HUES6 (cell line): ENCODE data around the gene MEA1.
A peak's percentile ranks its signal among the peaks of the same experiment; 100 is the strongest.

Experiments
- H3K27ac ChIP-seq: 2 replicates; pipeline ENCODE4 v1.7.0; 2013; ENCODE audit warnings: low read depth, mild to moderate bottlenecking, low read length, inconsistent platforms
- H3K27me3 ChIP-seq: 2 replicates; pipeline ENCODE4 v1.6.1; 2013; ENCODE audit warnings: low read length; ENCODE audit not compliant: control insufficient read depth, insufficient read depth
- H3K36me3 ChIP-seq: 2 replicates; pipeline ENCODE4 v1.6.1; 2013; ENCODE audit warnings: low read length; ENCODE audit not compliant: control insufficient read depth, insufficient read depth
- H3K4me1 ChIP-seq: 2 replicates; pipeline ENCODE4 v1.6.1; 2013; ENCODE audit warnings: low read length; ENCODE audit not compliant: control insufficient read depth, insufficient read depth
- H3K4me3 ChIP-seq: 2 replicates; pipeline ENCODE4 v1.5.1; 2013; ENCODE audit warnings: low read depth, low read length
- H3K9ac ChIP-seq: one replicate; pipeline ENCODE4 v1.6.1; 2013; ENCODE audit warnings: mild to moderate bottlenecking, low read length
- H3K9me3 ChIP-seq: 2 replicates; pipeline ENCODE4 v1.6.1; 2013; ENCODE audit warnings: low read depth, low read length; ENCODE audit not compliant: control insufficient read depth, insufficient read depth

The MEA1 gene

GRCh38 chr6:42984001-42984923 lies 29.5 kb downstream of the MEA1 start, which contains the start of gene PPP2R5D:
PPP2R5D (plus strand) TSS chr6:42984570; CDS start chr6:42984678, 108 bp downstream.
- Histone ChIP-seq H3K27ac (peak within 1 kb of the TSS; percentile 5; the same call in 1 of the 2 replicates), H3K36me3 (peaks cover 5% of the 10 kb centered on the region; the same call in 1 of the 2 replicates), H3K4me1 (peaks cover 8% of the 10 kb centered on the region), H3K4me3 (peak within 1 kb of the TSS; percentile 73), H3K9ac (peak within 1 kb of the TSS; percentile 68), H3K27me3 (no peaks in the 10 kb centered on the region), H3K9me3 (no peaks in the 10 kb centered on the region)

GRCh38 chr6:42981836-42982235 lies 31.9 kb downstream of the MEA1 start:
- Histone ChIP-seq H3K27me3 (no peaks in the 10 kb centered on the region), H3K9me3 (no peaks in the 10 kb centered on the region), H3K9ac (no peak overlapping the region), H3K4me3 (no peak overlapping the region), H3K36me3 (no peaks in the 10 kb centered on the region), H3K4me1 (peaks cover 8% of the 10 kb centered on the region), H3K27ac (no peak overlapping the region)

- H3K27me3 ChIP-seq = no peaks in the 10 kb centered on the region
- peaks cover 5% of the 10 kb centered on the region; the same call in 1 of the 2 replicates for H3K4me1 ChIP-seq
- no peaks in the 10 kb centered on the region for H3K9me3 ChIP-seq
- H3K36me3 ChIP-seq = no peaks in the 10 kb centered on the region
- H3K9ac ChIP-seq = peak overlapping the region; percentile 70
- peak overlapping the region; percentile 73 for H3K4me3 ChIP-seq
- H3K27ac ChIP-seq = peak overlapping the region; percentile 36; the same call in 1 of the 2 replicates
Observed at GRCh38 chr6:42979523-42980177, 34.1 kb downstream of the MEA1 start.

- no peaks in the 10 kb centered on the region for H3K27me3 ChIP-seq
- H3K4me1 ChIP-seq = peaks cover 5% of the 10 kb centered on the region; the same call in 1 of the 2 replicates
- H3K27ac ChIP-seq = peak within 1 kb of the TSS; percentile 71; the same call in 1 of the 2 replicates
Observed at GRCh38 chr6:42978839-42979522, 34.8 kb downstream of the MEA1 start, which contains the start of gene PEX6. PEX6 (minus strand) TSS chr6:42979181; CDS start chr6:42979150, 31 bp downstream.

GRCh38 chr6:42978487-42978838 lies 35.3 kb downstream of the MEA1 start:
- peak overlapping the region; percentile 73 for H3K4me3 ChIP-seq
- peak overlapping the region; percentile 70 for H3K9ac ChIP-seq
- no peaks in the 10 kb centered on the region for H3K27me3 ChIP-seq
- peaks cover 4% of the 10 kb centered on the region; the same call in 1 of the 2 replicates for H3K36me3 ChIP-seq
- H3K9me3 ChIP-seq = no peaks in the 10 kb centered on the region
- peaks cover 5% of the 10 kb centered on the region; the same call in 1 of the 2 replicates for H3K4me1 ChIP-seq
- H3K27ac ChIP-seq = peak overlapping the region; percentile 71; the same call in 1 of the 2 replicates

More at GRCh38 chr6:42978839-42979522, 34.8 kb downstream of the MEA1 start, which contains the start of gene PEX6:
- Histone ChIP-seq H3K9ac (peak within 1 kb of the TSS; percentile 70), H3K9me3 (no peaks in the 10 kb centered on the region), H3K4me3 (peak within 1 kb of the TSS; percentile 73), H3K36me3 (no peaks in the 10 kb centered on the region)

GRCh38 chr6:42974919-42975505 lies 38.7 kb downstream of the MEA1 start:
- Histone ChIP-seq H3K9me3 (no peaks in the 10 kb centered on the region), H3K4me3 (no peak overlapping the region), H3K4me1 (peaks cover 18% of the 10 kb centered on the region), H3K9ac (no peak overlapping the region), H3K27ac (no peak overlapping the region), H3K36me3 (peaks cover 5% of the 10 kb centered on the region; the same call in 1 of the 2 replicates), H3K27me3 (no peaks in the 10 kb centered on the region)

GRCh38 chr6:42973926-42974325 lies 39.8 kb downstream of the MEA1 start:
- Histone ChIP-seq H3K9me3 (no peaks in the 10 kb centered on the region), H3K36me3 (peaks cover 10% of the 10 kb centered on the region), H3K9ac (no peak overlapping the region), H3K27ac (no peak overlapping the region), H3K4me3 (no peak overlapping the region), H3K4me1 (peaks cover 13% of the 10 kb centered on the region; the same call in 1 of the 2 replicates), H3K27me3 (no peaks in the 10 kb centered on the region)

- H3K4me3 ChIP-seq = no peak overlapping the region
- peak overlapping the region; percentile 2; the same call in 1 of the 2 replicates for H3K27ac ChIP-seq
- H3K9ac ChIP-seq = no peak overlapping the region
- peaks cover 16% of the 10 kb centered on the region for H3K36me3 ChIP-seq
- H3K4me1 ChIP-seq = peaks cover 13% of the 10 kb centered on the region; the same call in 1 of the 2 replicates
- no peaks in the 10 kb centered on the region for H3K27me3 ChIP-seq
- no peaks in the 10 kb centered on the region for H3K9me3 ChIP-seq
Observed at GRCh38 chr6:42971746-42972327, 41.9 kb downstream of the MEA1 start.

- Histone ChIP-seq H3K4me1 (peaks cover 13% of the 10 kb centered on the region; the same call in 1 of the 2 replicates), H3K4me3 (no peak overlapping the region), H3K9me3 (no peaks in the 10 kb centered on the region), H3K27me3 (no peaks in the 10 kb centered on the region), H3K27ac (peak overlapping the region; percentile 2; the same call in 1 of the 2 replicates), H3K36me3 (peaks cover 23% of the 10 kb centered on the region), H3K9ac (peak overlapping the region; percentile 6)
Observed at GRCh38 chr6:42970871-42971612, 42.7 kb downstream of the MEA1 start.
